ENCODE results near the gene RAB3D.

- TF ChIP-seq CTCF (IDR thresholded peaks at IDR 0.05) = no peak
- TF ChIP-seq POLR2A (IDR thresholded peaks at IDR 0.05) = no peak
These were observed 37.8 kb upstream of the RAB3D start for GRCh38 chr19:11377237-11377636.
